T-helper 1 cell treated with Interleukin-12 subunit alpha and Interleukin-12 subunit beta and Interleukin-4 antibody, amounts not matched to agents 30 μg/mL and 1 μg/mL, for 36 hours (primary cell): ENCODE measurements around the gene FGFR4.
A peak's percentile ranks its signal among the peaks of the same experiment; 100 is the strongest.

Experiments
- H3K27ac Mint-ChIP-seq: one replicate; pipeline ENCODE4 v1.8.0; 2021; ENCODE audit warnings: mild to moderate bottlenecking, mixed read lengths
- H3K27me3 Mint-ChIP-seq: one replicate; pipeline ENCODE4 v1.8.0; 2021; ENCODE audit warnings: low read depth, mixed read lengths
- H3K36me3 Mint-ChIP-seq: one replicate; pipeline ENCODE4 v1.8.0; 2021; ENCODE audit warnings: low read depth, mixed read lengths
- H3K4me1 Mint-ChIP-seq: one replicate; pipeline ENCODE4 v1.8.0; 2021; ENCODE audit warnings: low read depth, mixed read lengths
- H3K4me3 Mint-ChIP-seq: one replicate; pipeline ENCODE4 v1.8.0; 2021; ENCODE audit warnings: mild to moderate bottlenecking, moderate library complexity, mixed read lengths
- H3K9me3 Mint-ChIP-seq: one replicate; pipeline ENCODE4 v1.8.0; 2021; ENCODE audit warnings: mixed read lengths

FGFR4 gene

DNA sequence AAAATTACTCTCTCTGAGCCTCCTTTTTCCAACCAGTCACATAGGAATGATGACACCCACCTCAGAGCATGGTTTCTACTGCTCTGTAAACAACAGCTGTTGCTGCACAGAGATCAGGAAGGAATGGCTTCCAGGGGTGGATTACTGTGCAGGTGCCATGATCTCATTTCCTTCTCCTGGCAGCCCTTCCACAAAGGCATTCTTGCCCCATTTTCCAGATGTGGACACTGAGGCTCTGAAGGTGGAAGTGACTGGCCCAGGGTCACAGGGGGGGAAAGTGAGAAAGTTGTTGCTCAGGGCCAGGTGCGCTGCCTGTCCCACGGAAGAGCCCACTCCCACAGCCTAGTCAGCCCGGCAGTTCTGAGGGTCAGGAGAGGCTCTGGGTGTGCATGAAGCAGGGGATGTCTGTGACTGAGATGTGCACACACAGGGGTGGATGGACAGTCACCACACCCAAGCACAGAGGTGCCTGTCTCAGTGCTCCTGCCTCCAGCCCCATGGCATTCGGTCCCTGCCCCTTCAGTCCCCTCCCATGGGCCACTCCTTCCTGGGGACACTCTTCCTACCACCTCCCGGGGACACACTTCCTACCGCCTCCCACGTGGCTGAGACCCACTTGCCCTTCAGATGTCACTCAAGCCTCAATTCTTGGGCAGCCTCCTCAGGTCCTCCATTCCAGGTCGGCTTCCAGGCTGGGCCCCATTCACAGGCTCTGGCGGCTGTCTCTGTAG lies 17.0 kb downstream of the FGFR4 start:
- H3K9me3 Mint-ChIP-seq: no peaks in the 10 kb centered on the region
- H3K4me3 Mint-ChIP-seq: no peak overlapping the region
- no peaks in the 10 kb centered on the region for H3K36me3 Mint-ChIP-seq
- H3K27ac Mint-ChIP-seq: no peak overlapping the region
- no peaks in the 10 kb centered on the region for H3K27me3 Mint-ChIP-seq
- no peaks in the 10 kb centered on the region for H3K4me1 Mint-ChIP-seq

DNA sequence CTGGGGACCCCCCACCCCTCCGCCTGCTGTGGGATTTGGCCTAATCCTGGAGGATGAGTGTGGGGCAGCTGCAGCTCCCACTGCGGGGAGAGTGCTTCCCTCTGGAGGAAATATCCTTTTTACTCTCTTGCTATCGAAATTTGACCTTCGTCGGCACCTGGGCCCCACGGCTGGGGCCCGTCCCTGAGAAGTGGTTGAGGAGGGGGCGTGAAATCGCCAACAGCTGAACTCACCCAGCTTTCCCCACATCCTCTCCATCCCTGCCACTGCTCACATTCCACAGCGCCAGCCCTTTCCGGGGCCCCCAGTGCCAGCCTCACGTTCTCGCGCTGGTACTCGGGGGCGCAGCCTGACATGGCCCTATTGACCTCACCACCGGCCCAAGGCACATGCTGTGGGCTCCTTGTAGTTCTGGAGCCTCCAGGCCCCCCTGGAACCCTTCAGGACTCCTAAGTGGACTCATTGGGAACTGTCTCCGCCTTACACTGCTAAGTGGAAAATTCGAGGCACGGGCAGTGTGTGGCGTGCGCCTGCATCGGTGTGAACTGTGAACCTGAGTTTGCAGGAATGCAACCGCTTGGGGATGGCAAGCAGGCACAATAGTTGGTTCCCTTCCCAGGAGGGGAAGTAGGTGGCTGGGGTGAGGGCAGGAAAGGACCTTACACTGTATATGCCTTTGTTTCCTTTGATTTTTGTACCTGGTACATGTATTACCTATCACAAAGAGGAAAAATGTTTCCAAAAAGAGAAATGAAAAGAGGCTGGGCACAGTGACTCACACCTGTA lies 19.2 kb downstream of the FGFR4 start:
- Mint-ChIP-seq H3K9me3 (no peaks in the 10 kb centered on the region), H3K27ac (no peak overlapping the region), H3K36me3 (no peaks in the 10 kb centered on the region), H3K4me3 (no peak overlapping the region), H3K27me3 (no peaks in the 10 kb centered on the region), H3K4me1 (no peaks in the 10 kb centered on the region)

DNA sequence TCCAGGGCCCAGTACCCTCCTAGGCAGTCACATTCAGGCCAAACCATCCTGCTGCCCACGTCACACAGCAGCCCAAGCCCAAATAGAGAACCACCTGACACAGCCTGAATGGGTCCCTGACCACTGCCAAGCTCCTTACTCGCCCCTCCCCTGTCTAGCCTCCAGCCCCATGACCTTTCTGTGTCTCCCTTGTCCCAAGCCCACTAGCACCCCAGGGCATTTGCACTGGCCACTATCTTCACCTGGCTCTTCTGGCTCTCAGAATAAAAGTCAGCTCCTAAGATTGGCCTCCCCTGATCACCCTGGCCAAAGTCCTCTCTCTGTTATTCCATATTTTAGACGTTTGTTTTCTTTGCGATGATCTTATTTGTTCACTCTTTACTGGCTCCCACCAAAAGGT lies 20.4 kb downstream of the FGFR4 start:
- H3K27ac Mint-ChIP-seq: no peak overlapping the region
- H3K9me3 Mint-ChIP-seq: no peaks in the 10 kb centered on the region
- no peaks in the 10 kb centered on the region for H3K27me3 Mint-ChIP-seq
- peaks cover 2% of the 10 kb centered on the region for H3K4me1 Mint-ChIP-seq
- no peak overlapping the region for H3K4me3 Mint-ChIP-seq
- H3K36me3 Mint-ChIP-seq: no peaks in the 10 kb centered on the region

- Mint-ChIP-seq H3K27ac (no peak overlapping the region), H3K4me1 (peaks cover 5% of the 10 kb centered on the region), H3K4me3 (no peak overlapping the region), H3K36me3 (no peaks in the 10 kb centered on the region), H3K27me3 (no peaks in the 10 kb centered on the region), H3K9me3 (no peaks in the 10 kb centered on the region)
These were observed 23.1 kb downstream of the FGFR4 start for GRCh38 chr5:177109810-177110209.

GRCh38 chr5:177111720-177112394 lies 25.1 kb downstream of the FGFR4 start:
- H3K36me3 Mint-ChIP-seq: no peaks in the 10 kb centered on the region
- H3K4me3 Mint-ChIP-seq: no peak overlapping the region
- no peaks in the 10 kb centered on the region for H3K27me3 Mint-ChIP-seq
- no peaks in the 10 kb centered on the region for H3K9me3 Mint-ChIP-seq
- H3K4me1 Mint-ChIP-seq: peaks cover 14% of the 10 kb centered on the region
- H3K27ac Mint-ChIP-seq: no peak overlapping the region

GRCh38 chr5:177112589-177113220 lies 26.0 kb downstream of the FGFR4 start:
- H3K4me3 Mint-ChIP-seq: no peak overlapping the region
- no peak overlapping the region for H3K27ac Mint-ChIP-seq
- no peaks in the 10 kb centered on the region for H3K36me3 Mint-ChIP-seq
- no peaks in the 10 kb centered on the region for H3K27me3 Mint-ChIP-seq
- peaks cover 17% of the 10 kb centered on the region for H3K4me1 Mint-ChIP-seq
- no peaks in the 10 kb centered on the region for H3K9me3 Mint-ChIP-seq

DNA sequence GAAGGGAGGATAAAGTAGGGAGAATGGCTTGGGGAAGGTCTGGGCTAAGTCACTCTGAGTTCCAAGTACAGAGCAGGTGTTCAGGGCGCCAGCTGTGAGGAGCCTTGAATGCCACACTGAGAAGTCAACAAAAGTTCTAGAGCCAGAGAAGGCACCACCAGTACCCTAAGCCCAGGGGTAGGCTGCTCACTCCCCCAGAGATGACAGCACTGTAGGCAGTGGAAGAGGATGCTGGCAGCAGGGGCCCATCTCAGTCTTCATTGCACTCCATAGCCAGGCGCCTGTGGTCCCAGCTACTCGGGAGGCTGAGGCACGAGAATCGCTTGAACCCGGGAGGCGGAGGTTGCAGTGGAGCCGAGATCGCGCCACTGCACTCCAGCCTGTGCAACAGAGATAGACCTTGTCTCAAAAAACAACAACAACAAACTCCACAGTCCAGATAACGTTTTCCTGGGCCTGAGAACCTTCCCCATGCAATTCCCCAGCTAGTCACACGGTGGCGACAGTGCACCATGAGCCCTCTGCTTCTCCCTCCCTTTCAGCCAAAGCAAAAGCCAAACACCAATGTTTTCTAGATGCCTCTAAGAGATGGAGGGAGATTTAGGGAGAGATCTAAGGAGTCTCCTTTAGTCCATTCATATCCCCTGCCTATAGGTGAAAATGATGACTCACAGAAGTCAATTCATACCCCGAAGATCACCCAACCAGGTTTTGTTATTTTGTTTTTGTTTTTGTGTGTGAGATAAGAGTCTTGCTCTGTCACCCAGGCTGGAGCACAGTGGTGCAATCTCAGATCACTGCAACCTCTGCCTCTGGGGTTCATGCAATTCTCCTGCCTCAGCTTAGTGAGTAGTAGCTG lies 27.1 kb downstream of the FGFR4 start:
- no peak overlapping the region for H3K27ac Mint-ChIP-seq
- H3K4me1 Mint-ChIP-seq: peaks cover 17% of the 10 kb centered on the region
- no peaks in the 10 kb centered on the region for H3K36me3 Mint-ChIP-seq
- H3K4me3 Mint-ChIP-seq: no peak overlapping the region
- no peaks in the 10 kb centered on the region for H3K27me3 Mint-ChIP-seq
- no peaks in the 10 kb centered on the region for H3K9me3 Mint-ChIP-seq

DNA sequence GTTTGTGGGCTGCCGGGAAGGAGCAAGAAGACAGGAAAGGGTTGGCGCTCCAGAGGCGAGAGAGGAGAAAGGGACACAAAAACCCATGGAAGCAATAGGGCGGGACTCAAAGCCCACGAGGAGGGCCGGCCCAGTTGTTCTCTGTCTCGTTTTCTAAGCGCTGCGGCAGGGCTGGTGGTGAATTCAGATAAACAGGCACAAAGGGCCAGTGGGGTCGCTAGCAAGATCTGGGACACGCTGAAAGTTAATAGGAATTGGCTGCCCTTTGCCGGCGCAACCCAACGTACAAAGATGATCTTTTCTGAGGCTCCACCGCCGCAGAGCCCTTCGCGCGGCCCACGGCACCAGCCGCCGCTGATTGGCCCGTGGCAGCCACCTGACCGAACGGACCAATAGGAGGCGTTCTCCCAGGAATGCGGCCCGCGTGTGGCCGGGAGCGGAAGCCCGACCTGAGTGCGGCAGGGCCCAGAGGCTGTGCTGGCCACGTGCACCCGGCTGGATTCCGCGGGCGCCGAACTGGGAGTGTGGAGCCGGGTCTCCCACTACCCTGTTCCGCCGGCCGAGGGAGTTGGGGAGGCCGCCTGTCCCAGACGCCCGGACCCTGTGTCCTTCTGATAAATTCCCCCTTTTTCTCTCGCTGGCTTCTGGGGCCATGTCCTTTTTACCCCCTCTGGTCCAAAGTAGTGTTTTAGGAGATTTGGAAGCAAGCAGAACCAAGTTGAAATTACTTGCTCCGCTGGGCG lies 30.1 kb downstream of the FGFR4 start:
- no peaks in the 10 kb centered on the region for H3K9me3 Mint-ChIP-seq
- peak overlapping the region; percentile 64 for H3K4me3 Mint-ChIP-seq
- H3K36me3 Mint-ChIP-seq: no peaks in the 10 kb centered on the region
- H3K27me3 Mint-ChIP-seq: no peaks in the 10 kb centered on the region
- peak overlapping the region; percentile 64 for H3K27ac Mint-ChIP-seq
- peaks cover 15% of the 10 kb centered on the region for H3K4me1 Mint-ChIP-seq

GRCh38 chr5:177117441-177118045 lies 30.8 kb downstream of the FGFR4 start:
- Mint-ChIP-seq H3K27me3 (no peaks in the 10 kb centered on the region), H3K27ac (no peak overlapping the region), H3K36me3 (no peaks in the 10 kb centered on the region), H3K9me3 (no peaks in the 10 kb centered on the region), H3K4me1 (peaks cover 15% of the 10 kb centered on the region), H3K4me3 (no peak overlapping the region)

DNA sequence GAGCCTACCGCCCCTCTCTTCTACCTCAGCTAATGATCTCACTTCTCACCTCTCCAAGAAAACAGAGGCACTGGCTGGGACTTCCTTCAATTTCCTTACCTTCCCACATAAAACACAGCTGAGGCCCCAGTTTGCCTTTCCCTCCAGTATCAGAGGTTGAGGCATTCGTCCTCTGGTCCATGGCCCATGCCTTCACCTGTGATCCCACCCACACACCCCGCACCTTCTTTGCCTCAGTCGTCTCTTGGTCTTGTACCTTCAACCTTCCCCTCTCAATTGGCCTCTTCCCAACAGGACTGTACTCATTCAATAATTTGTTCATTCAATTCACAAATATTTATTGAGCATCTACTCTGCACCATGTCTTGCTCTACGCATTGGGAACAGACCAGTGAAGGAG lies 35.9 kb downstream of the FGFR4 start:
- Mint-ChIP-seq H3K27me3 (no peaks in the 10 kb centered on the region), H3K27ac (no peak overlapping the region), H3K4me3 (no peak overlapping the region)

DNA sequence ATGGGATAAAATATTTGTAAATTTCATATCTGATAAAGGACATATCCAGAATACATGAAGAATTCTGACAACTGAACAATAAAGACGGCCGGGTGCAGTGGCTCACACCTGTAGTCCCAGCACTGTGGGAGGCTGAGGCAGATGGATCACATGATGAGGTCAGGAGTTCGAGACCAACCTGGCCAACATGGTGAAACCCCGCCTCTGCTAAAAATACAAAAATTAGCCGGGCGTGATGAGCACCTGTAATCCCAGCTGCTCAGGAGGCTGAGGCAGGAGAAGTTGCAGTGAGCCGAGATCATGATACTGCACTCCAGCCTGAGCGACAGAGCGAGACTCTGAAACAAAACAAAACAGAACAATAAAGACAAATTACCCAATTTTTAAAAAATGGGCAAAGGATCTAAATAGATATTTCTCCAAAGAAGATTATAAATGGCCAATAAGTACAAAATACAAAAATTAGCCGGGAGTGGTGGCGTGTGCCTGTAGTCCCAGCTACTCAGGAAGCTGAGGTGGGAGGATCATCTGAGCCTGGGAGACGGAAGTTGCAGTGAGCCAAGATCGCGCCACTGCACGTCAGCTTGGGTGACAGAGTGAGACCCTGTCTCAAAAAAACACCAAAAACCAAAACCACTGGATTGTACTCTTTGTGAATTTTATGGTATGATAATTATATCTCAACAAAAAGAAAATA lies 37.2 kb downstream of the FGFR4 start:
- Mint-ChIP-seq H3K4me1 (peaks cover 10% of the 10 kb centered on the region), H3K36me3 (no peaks in the 10 kb centered on the region), H3K27me3 (no peaks in the 10 kb centered on the region), H3K4me3 (no peak overlapping the region), H3K27ac (no peak overlapping the region), H3K9me3 (no peaks in the 10 kb centered on the region)

More for the DNA sequence above, 35.9 kb downstream of the FGFR4 start:
- Mint-ChIP-seq H3K36me3 (no peaks in the 10 kb centered on the region), H3K4me1 (peaks cover 1% of the 10 kb centered on the region), H3K9me3 (no peaks in the 10 kb centered on the region)

GRCh38 chr5:177124486-177124991 lies 37.8 kb downstream of the FGFR4 start:
- Mint-ChIP-seq H3K27me3 (no peaks in the 10 kb centered on the region), H3K9me3 (no peaks in the 10 kb centered on the region), H3K4me3 (no peak overlapping the region), H3K27ac (peak overlapping the region; percentile 8), H3K36me3 (no peaks in the 10 kb centered on the region), H3K4me1 (peaks cover 16% of the 10 kb centered on the region)
